Brain pericyte (primary cell): Measurements from ENCODE around the gene COMMD10.

Experiments
- DNase-seq: peaks from one replicate; pipeline ENCODE4 v3.0.0-alpha.2; 2012; ENCODE audit warnings: low read depth, low spot score

COMMD10 gene

GRCh38 chr5:116291271-116291670 lies 206.4 kb downstream of the COMMD10 start:
- no peak for DNase-seq

- DNase-seq: no peak
These were observed 207.5 kb downstream of the COMMD10 start for GRCh38 chr5:116292321-116292720.

- DNase-seq: no peak
These were observed 211.7 kb downstream of the COMMD10 start for GRCh38 chr5:116296335-116297072.

GRCh38 chr5:116297296-116297814 lies 212.5 kb downstream of the COMMD10 start:
- no peak for DNase-seq

- no peak for DNase-seq
These were observed 215.2 kb downstream of the COMMD10 start for GRCh38 chr5:116299746-116300640.

GRCh38 chr5:116301110-116301509 lies 216.3 kb downstream of the COMMD10 start:
- DNase-seq: no peak

- DNase-seq: no peak
These were observed 218.5 kb downstream of the COMMD10 start for GRCh38 chr5:116303340-116303739.

- no peak for DNase-seq
These were observed 219.0 kb downstream of the COMMD10 start for GRCh38 chr5:116303810-116304209.

GRCh38 chr5:116305899-116306298 lies 221.1 kb downstream of the COMMD10 start:
- DNase-seq: no peak

- DNase-seq: no peak
These were observed 222.0 kb downstream of the COMMD10 start for GRCh38 chr5:116306846-116307245.

- DNase-seq: no peak
These were observed 223.6 kb downstream of the COMMD10 start for GRCh38 chr5:116308391-116308790.

GRCh38 chr5:116313366-116313765 lies 228.5 kb downstream of the COMMD10 start:
- DNase-seq: no peak

GRCh38 chr5:116315531-116315930 lies 230.7 kb downstream of the COMMD10 start:
- no peak for DNase-seq

GRCh38 chr5:116318091-116318854 lies 233.4 kb downstream of the COMMD10 start:
- no peak for DNase-seq

- DNase-seq: peak; percentile 13
These were observed 235.7 kb downstream of the COMMD10 start for GRCh38 chr5:116320486-116320885.

- DNase-seq: no peak
These were observed 244.7 kb downstream of the COMMD10 start for GRCh38 chr5:116329503-116329902.

GRCh38 chr5:116340799-116341198 lies 256.0 kb downstream of the COMMD10 start:
- DNase-seq: no peak
